BE2C (cell line): Measurements from ENCODE around the gene COPZ2. TPM values are rescaled to one million over a fixed set of nuclear protein-coding genes. Genes with fewer than 3 reads are reported as not detected.
"Not testable (repeated sequence)": the region's sequence is repeated elsewhere in the genome, so short reads cannot be mapped to it uniquely, and the experiment has no call there.

Experiments
- DNase-seq: peaks from one replicate; pipeline ENCODE4 v3.0.0-alpha.2; 2020
- H3K27me3 ChIP-seq: fragments of 250-450 bp; sonication (Bioruptor Pico); 2 replicates; pipeline ENCODE4 v1.5.1; 2020; ENCODE audit warnings: mild to moderate bottlenecking
- H3K36me3 ChIP-seq: fragments of 250-450 bp; sonication (Bioruptor Pico); 2 replicates; pipeline ENCODE4 v1.5.1; 2020; ENCODE audit warnings: mild to moderate bottlenecking
- H3K4me1 ChIP-seq: fragments of 250-450 bp; sonication (Bioruptor Pico); 2 replicates; pipeline ENCODE4 v1.5.1; 2020
- H3K4me3 ChIP-seq: 2 replicates; pipeline ENCODE4 v1.5.1; 2011; ENCODE audit warnings: low read depth, low read length
- H3K9me3 ChIP-seq: fragments of 250-450 bp; sonication (Bioruptor Pico); 2 replicates; pipeline ENCODE4 v1.5.1; 2020
- polyA plus RNA-seq: library from polyadenylated mRNA; unstranded; fragments of >200 nt; gene quantifications from one replicate; pipeline ENCODE4 v1.2.1, GENCODE V29; 2012; ENCODE audit warnings: low read depth, missing spikeins; ENCODE audit not compliant: insufficient read length, insufficient read depth
- TF ChIP-seq, protein P1 (sequence below): IDR thresholded peaks from 2 replicates; pipeline ENCODE4 v1.5.1; 2012; ENCODE audit warnings: mild to moderate bottlenecking, low read depth, low read length

COPZ2 gene
- polyA plus RNA-seq = 9.3 TPM

GRCh38 chr17:48037036-48037837, at the start of gene COPZ2:
COPZ2 (minus strand) TSS chr17:48037797; CDS start chr17:48037777, 20 bp downstream.
- Histone ChIP-seq H3K27me3 (no peaks in the 10 kb centered on the region), H3K4me1 (no peaks in the 10 kb centered on the region), H3K9me3 (no peaks in the 10 kb centered on the region), H3K36me3 (no peaks in the 10 kb centered on the region), H3K4me3 (peak within 1 kb of the TSS; percentile 77)
- DNase-seq = peak; percentile 59
- TF ChIP-seq, protein P1, sequence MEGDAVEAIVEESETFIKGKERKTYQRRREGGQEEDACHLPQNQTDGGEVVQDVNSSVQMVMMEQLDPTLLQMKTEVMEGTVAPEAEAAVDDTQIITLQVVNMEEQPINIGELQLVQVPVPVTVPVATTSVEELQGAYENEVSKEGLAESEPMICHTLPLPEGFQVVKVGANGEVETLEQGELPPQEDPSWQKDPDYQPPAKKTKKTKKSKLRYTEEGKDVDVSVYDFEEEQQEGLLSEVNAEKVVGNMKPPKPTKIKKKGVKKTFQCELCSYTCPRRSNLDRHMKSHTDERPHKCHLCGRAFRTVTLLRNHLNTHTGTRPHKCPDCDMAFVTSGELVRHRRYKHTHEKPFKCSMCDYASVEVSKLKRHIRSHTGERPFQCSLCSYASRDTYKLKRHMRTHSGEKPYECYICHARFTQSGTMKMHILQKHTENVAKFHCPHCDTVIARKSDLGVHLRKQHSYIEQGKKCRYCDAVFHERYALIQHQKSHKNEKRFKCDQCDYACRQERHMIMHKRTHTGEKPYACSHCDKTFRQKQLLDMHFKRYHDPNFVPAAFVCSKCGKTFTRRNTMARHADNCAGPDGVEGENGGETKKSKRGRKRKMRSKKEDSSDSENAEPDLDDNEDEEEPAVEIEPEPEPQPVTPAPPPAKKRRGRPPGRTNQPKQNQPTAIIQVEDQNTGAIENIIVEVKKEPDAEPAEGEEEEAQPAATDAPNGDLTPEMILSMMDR = peak; percentile 70

- Histone ChIP-seq H3K27me3 (no peaks in the 10 kb centered on the region), H3K9me3 (no peaks in the 10 kb centered on the region), H3K36me3 (no peaks in the 10 kb centered on the region; the same call in 1 of the 2 replicates), H3K4me3 (no peak overlapping the region), H3K4me1 (peaks cover 8% of the 10 kb centered on the region; the same call in 1 of the 2 replicates)
- no peak for DNase-seq
- TF ChIP-seq, protein P1 = no peak
Observed at GRCh38 chr17:48084932-48085331, 47.3 kb upstream of the COPZ2 start.

DNA sequence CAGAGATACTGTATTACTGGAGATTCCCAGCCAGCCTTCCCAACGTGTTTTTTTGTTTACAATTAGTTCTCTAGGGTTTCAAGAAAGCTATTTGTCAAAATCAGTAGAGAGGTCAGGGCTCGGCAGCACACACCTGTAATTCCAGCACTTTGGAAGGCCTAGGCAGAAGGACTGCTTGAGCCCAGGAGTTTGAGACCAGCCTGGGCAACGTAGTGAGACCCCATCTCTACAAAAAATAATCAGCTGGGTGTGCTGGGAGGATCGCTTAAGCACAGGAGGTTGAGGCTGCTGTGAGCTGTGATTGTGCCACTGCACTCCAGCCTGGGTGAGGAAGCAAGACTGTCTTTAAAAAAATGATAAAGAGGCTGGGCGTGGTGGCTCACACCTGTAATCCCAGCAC, 44.3 kb upstream of the COPZ2 start:
- Histone ChIP-seq H3K27me3 (no peaks in the 10 kb centered on the region), H3K4me1 (peaks cover 8% of the 10 kb centered on the region; the same call in 1 of the 2 replicates), H3K9me3 (no peaks in the 10 kb centered on the region), H3K36me3 (no peaks in the 10 kb centered on the region; the same call in 1 of the 2 replicates), H3K4me3 (no peak overlapping the region)
- TF ChIP-seq, protein P1 = no peak
- no peak for DNase-seq

GRCh38 chr17:48077152-48077551, 39.6 kb upstream of the COPZ2 start:
- H3K36me3 ChIP-seq = peaks cover 31% of the 10 kb centered on the region
- not testable (repeated sequence) for H3K9me3 ChIP-seq, H3K4me3 ChIP-seq, DNase-seq, H3K27me3 ChIP-seq, H3K4me1 ChIP-seq

DNA sequence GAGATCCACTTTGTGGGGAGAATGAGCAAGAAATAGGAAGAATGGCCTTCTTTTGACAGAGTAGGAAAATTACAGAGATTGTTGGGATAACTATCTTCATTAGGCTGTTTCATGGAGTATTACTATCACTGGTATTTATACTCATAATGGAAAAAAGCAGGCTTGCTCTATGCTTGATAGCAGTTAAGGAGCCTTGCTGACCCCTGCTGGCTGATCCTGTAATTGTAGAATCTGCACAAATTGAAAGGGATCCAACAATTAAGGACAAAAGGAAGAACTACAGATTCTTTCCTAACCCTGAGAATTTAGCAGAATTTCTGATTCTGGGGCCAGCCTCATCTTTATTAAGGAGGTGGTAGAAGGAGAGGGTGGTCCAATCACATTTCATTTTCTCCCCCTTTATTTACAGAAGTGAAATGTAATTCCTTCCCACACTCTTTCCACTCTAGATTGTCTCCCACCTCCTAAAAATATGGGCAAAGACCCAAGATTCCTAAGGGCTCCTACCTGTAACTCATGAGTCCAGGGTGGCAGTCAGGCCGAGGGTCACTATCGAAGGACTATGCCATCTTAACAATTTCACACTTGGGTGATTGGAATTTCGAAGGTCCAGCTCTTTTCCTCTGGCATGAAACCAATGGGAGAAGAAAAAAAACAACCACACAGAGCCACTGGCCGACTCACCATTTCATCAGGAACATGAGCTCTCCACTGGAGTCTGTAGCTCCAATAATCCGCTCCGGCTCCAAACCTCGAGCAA, 36.9 kb upstream of the COPZ2 start:
- TF ChIP-seq, protein P1 = peak; percentile 91
- H3K4me1 ChIP-seq = no peaks in the 10 kb centered on the region
- no peaks in the 10 kb centered on the region for H3K9me3 ChIP-seq
- peak; percentile 82 for DNase-seq
- H3K36me3 ChIP-seq = peaks cover 50% of the 10 kb centered on the region
- no peaks in the 10 kb centered on the region for H3K27me3 ChIP-seq
- no peak overlapping the region for H3K4me3 ChIP-seq

DNA sequence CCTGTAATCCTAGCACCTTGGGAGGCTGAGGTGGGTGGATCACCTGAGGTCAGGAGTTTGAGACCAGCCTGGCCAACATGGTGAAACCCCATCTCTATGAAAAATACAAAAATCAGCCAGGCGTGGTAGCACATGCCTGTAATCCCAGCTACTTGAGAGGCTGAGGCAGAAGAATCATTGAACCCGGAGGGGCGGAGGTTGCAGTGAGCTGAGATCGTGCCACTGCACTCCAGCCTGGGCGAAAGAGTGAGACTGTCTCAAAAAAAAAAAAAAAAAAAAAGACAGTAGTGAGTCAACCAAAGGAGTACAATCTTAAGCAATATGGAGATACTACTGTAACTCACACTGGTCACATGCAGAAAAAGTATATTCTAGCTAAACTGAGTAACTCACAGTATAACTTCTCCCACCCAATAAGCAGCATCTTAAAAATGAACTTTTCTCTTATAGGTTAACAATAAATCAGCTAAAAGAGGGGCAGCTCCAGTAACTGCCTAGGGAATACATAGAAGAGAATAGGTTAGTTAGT, 36.0 kb upstream of the COPZ2 start:
- H3K27me3 ChIP-seq, H3K4me1 ChIP-seq, H3K9me3 ChIP-seq, H3K4me3 ChIP-seq, DNase-seq: not testable (repeated sequence)
- peaks cover 53% of the 10 kb centered on the region for H3K36me3 ChIP-seq

- not testable (repeated sequence) for DNase-seq, H3K4me3 ChIP-seq, H3K9me3 ChIP-seq, H3K4me1 ChIP-seq, H3K27me3 ChIP-seq
- peaks cover 60% of the 10 kb centered on the region for H3K36me3 ChIP-seq
Observed at GRCh38 chr17:48072811-48073210, 35.2 kb upstream of the COPZ2 start.
